Omental fat pad (tissue), 4 donors: Measurements from ENCODE around the gene RGMB. TPM values are rescaled to one million over a fixed set of nuclear protein-coding genes. Genes with fewer than 3 reads are reported as not detected.
"Not testable (repeated sequence)": the region's sequence is repeated elsewhere in the genome, so short reads cannot be mapped to it uniquely, and the experiment has no call there.

ENCODE experiments used
- ATAC-seq: fragments of 150-250 bp; one replicate; pipeline ENCODE4 v1.9.1; 2016; ENCODE audit warnings: mild to moderate bottlenecking, moderate library complexity; ENCODE audit not compliant: low FRiP score
- DNase-seq: peaks from one replicate; pipeline ENCODE4 v3.0.0-alpha.2; 2019; ENCODE audit warnings: low spot score
- total RNA-seq, 4 donors: library from RNA; depleted of rRNA; stranded (reverse); fragments of >200 nt; gene quantifications; one replicate each; pipeline ENCODE4 v1.1.0, GENCODE V29; 2016
- TF ChIP-seq, protein P1 (sequence below), 3 donors: fragments of 450-650 bp; IDR thresholded peaks; one replicate each; pipeline ENCODE4 v1.5.1; 2016 to 2017; ENCODE audit warnings: antibody characterized with exemption in 3 of 3, mild to moderate bottlenecking in 3 of 3, moderate library complexity in 2 of 3

Gene RGMB
- total RNA-seq, 4 donors from 2014 or later: 15.0 to 28.5 (median 21.3) TPM

DNA sequence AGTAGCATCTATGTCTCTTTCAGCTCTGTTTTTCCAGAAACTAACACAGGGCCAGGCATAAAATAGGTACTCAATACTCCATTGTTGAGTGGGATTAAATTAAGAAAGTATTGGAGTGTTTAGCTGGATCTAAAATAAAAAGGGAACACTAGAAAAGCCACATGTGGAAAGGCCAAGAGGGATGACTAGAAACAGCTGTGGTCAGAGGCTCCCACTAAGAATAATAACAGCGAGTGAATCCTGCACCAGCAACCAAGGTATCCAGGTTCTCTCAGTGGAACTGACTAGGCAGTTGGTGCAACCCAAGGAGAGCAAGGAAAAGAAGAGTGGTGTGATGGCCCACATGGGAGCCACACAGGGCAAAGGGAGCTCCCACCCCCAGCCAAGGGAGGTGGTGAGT, 31.5 kb upstream of the RGMB start:
- no peak for ATAC-seq
- TF ChIP-seq, protein P1, sequence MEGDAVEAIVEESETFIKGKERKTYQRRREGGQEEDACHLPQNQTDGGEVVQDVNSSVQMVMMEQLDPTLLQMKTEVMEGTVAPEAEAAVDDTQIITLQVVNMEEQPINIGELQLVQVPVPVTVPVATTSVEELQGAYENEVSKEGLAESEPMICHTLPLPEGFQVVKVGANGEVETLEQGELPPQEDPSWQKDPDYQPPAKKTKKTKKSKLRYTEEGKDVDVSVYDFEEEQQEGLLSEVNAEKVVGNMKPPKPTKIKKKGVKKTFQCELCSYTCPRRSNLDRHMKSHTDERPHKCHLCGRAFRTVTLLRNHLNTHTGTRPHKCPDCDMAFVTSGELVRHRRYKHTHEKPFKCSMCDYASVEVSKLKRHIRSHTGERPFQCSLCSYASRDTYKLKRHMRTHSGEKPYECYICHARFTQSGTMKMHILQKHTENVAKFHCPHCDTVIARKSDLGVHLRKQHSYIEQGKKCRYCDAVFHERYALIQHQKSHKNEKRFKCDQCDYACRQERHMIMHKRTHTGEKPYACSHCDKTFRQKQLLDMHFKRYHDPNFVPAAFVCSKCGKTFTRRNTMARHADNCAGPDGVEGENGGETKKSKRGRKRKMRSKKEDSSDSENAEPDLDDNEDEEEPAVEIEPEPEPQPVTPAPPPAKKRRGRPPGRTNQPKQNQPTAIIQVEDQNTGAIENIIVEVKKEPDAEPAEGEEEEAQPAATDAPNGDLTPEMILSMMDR (IDR thresholded peaks at IDR 0.05): no peak
- no peak for DNase-seq

GRCh38 chr5:98742396-98743073, 30.9 kb upstream of the RGMB start:
- TF ChIP-seq, protein P1 (IDR thresholded peaks at IDR 0.05): no peak
- no peak for ATAC-seq
- no peak for DNase-seq

DNA sequence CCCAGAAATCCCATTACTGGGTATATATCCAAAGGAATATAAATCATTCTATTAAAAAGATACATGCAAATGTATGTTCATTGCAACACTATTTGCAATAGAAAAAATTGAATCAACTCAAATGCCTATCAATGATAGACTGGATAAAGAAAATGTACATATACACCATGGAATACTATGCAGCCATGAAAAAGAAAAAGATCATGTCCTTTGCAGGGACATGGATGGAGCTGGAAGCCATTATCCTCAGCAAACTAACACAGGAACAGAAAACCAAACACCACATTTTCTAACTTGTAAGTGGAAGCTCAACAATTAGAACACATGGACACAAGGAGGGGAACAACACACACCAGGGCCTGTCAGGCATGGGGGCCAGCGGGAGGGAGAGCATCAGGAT, 25.2 kb upstream of the RGMB start:
- not testable (repeated sequence) for ATAC-seq, DNase-seq

DNA sequence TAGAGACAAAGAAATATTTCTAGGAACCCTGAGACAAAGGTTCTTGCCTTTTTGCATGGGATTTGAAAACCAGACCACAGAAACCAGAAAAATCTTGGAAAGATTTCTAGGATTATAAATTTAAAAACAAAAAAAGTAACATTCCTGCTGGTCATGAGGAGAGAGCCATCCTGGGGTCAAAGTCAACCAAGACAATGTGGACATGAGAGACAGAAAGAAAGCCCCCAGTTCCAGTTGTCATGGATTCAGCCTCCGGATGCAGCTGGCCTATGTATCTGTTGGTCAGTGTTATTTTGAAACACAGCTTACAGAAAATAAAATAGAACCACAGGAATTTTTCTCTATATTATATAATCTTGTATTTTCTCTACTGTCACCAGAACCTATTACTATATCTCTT, 24.4 kb upstream of the RGMB start:
- DNase-seq (no peak), ATAC-seq (no peak)
- TF ChIP-seq, protein P1 (IDR thresholded peaks at IDR 0.05): no peak

GRCh38 chr5:98750693-98751092, 22.8 kb upstream of the RGMB start:
- ATAC-seq (no peak), DNase-seq (no peak)
- TF ChIP-seq, protein P1 (IDR thresholded peaks at IDR 0.05): no peak

DNA sequence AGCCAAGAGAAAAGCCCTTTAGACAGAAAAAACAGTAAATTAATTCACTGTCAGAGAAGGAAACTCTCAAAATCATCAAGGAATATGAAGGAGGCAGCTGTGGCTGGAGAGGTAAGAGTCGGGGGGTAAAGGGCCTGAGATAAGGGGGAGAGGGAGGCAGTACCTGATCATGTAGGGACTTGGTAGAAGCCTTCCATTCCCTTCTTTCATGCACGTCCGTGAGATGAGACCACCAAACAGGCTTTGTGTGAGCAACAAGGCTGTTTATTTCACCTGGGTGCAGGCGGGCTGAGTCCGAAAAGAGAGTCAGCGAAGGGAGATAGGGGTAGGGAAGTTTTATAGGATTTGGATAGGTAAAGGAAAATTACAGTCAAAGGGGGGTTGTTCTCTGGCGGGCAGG, 21.1 kb upstream of the RGMB start:
- not testable (repeated sequence) for DNase-seq, ATAC-seq

- not testable (repeated sequence) for DNase-seq, ATAC-seq
Observed at GRCh38 chr5:98752801-98753200, 20.7 kb upstream of the RGMB start.

DNA sequence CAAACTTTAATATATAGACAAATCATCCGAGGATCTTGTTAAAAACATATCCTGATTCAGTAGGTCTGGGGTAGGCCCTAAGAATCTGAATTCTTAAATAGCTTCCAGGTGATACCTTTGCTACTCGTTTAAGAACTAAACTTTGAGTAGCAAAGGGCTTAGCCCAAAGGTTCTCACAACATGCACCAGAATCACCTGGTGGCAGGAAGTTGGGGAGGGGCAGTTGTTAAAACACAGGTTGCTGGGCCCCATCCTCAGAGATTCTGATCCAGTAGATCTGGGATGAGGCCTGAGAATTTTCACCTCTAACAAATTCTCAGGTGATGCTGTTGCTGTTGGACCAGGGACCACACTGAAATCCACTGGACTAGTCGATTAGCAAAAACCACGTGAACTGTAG, 20.0 kb upstream of the RGMB start:
- TF ChIP-seq, protein P1 (IDR thresholded peaks at IDR 0.05): no peak
- ATAC-seq: no peak
- DNase-seq: no peak

DNA sequence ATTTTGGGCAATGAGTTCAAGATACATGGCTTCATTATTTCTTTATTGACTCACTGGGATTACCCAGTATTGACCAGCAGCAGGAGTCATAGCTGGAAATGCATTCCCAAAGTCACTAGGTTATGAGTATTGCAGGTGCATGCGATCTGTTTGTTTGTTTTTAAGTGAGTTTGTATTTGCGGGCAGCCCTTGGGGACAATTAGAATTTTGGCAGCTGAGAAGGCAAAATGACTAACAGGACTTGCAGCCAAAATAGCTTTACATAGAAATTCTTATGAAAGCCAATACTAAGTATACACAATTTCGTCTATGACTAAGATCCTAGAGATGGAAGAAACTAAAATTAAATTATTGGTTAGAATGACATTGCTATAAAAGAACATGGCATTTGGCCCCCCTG, 18.1 kb upstream of the RGMB start:
- no peak for ATAC-seq
- DNase-seq: no peak
- TF ChIP-seq, protein P1 (IDR thresholded peaks at IDR 0.05): no peak
